ENCODE data around the gene NPY4R.
"Not testable (repeated sequence)": the region's sequence is repeated elsewhere in the genome, so short reads cannot be mapped to it uniquely, and the experiment has no call there.

NPY4R gene

DNA sequence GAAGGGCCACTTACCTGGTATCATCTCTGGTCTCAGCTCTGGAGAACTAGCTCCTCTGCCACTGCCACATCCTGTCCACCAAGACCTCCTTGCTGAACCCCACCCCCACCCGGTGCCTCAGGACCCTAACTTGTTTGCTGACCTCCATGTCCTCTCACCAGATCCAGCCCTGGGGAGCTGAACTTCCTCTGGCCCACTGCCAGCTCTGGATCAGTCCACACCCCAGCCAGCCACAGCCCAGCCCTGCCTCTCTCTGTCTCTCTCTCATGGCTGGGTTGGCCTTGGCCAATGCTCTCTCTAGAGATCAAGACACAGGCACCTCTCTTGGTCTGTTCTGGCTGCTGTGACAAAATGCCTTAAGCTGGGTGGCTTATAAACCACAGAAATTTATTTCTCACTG, 14.4 kb downstream of the NPY4R start:
- DNase-seq, result not testable (repeated sequence)

DNA sequence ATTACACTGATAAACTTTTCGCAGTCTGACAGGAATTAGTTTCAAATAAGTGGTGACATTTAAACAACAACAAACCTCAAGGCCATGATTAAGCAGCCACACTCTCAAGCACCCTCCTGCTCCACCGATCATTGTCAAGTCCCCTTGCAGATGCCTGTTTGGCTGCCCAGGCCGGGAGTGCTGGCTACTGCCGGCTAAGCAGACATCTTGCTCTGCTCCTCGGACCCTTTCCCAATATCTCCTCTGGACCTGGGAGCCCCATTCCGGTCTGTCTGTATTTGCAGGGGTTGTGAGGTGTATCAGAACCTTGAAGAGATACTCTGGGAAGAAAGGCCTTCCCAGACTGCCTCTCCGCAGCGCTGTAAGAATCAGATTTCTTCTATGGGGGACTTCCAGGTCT, 14.9 kb downstream of the NPY4R start:
- DNase-seq, result not testable (repeated sequence)

DNA sequence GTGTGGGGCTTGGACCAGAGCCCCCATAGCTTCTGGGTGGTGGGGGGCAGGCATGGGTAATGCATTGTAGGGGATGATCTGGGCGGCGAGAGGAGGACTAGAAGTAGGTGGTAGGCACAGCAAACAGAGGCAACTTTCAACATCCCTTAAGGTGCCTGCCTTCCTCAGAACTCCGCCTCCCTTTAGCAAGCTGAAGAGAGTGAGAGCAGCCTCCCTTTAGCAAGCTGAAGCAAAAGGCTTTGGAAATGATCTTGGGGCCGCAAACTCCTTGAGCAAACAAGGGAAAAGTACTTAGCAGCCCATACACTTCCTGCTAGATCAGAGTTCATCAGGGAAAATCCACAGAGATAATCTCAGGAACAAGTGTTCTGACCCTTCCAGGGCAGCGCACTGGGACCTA, 18.3 kb downstream of the NPY4R start:
- not testable (repeated sequence) for DNase-seq

DNA sequence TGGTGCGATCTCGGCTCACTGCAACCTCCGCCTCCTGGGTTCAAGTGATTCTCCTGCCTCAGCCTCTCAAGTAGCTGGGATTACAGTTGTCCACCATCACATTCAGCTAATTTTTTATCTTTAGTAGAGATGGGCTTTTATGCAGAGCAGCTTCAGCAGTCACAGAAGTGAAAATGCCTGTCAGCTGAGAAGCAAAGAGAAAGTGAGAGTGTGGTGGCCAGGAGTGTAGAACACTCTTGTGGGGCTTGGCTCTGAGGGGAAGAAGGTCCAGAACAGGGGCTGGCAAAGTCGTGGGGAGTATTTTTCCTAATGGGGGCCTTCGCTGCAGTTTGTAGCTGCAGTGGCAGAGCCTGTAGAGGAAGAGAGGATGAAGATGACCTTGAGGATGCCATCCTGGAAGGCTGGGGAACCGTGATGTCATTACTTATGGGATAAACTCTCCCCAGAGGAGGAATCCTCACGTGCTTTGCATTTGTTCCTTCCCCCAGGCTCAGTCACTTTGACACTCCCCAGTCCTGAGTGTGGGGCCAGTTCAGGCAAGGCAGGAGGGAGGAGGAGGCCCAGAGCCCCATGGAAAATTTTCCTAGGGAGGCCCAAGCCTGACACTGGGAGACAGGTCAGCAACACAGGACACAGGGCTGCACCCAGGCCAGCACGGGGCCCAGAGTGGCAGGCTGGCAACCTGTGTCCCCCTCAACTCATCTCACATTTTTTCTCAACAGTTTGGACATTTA, 20.2 kb downstream of the NPY4R start:
- not testable (repeated sequence) for DNase-seq

DNA sequence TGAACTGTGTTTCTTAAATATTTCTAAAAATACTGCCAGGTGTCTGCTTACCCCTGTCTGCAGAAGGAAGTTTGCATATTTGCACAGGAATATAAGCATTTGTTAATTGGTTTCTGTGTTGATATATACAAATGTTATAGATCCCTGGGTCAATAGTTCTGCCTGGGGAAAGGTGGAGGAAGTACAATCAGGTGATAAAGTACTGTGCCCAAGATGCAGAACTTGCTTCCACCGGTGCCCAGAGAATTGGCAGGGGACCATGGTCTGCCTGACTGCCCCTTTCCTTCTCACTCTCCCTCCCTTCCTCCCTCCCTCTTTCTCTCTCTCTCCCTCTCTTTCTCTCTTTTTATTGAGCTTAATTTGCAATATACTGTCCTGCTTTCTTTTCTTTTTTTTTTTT, 22.3 kb downstream of the NPY4R start:
- not testable (repeated sequence) for DNase-seq

DNA sequence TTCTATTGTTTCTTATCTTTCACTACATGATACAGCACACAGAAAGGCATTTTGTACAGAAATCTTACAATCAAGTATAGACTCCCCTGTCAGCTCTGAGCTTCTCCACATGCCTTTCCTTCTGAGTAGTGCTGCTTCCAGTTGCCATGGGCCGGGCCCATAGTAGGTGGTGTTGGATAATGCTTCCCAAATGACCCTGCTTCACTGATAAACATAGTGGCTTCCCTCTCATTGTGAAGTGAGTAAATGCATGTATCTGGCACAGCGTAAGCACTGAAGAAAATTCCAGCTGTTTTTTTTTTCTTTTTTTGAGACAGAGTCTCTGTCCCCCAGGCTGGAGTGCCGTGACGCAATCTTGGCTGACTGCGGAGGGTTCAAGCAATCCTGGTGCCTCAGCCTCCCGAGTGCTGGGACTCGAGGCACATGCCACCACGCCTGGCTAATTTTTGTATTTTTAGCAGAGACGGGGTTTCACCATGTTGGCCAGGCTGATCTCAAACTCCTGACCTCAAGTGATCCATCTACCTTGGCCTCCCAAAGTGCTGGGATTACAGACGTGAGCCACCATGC, 23.0 kb downstream of the NPY4R start:
- DNase-seq, result not testable (repeated sequence)

DNA sequence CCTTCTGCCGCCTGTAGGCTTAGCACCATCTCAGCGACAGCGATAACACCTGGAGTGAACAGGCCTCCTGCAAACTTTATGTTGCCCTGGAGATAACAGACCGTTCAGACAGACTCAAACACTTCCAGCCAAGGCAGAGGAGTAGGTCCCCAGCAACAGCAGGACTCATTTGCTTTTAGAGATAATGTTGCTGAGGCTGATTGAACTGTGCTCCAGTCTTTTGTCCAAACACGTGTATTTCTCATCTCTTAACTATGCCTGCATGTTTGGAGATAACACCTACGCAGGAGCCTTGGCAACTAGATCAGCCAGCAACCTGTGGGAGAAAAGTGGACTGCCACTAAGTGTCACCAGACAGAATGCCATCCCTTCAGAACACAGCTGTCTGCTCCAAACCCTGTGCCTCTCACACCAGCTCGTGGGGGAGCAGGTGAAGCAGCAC, 23.9 kb downstream of the NPY4R start:
- DNase-seq, result not testable (repeated sequence)

DNA sequence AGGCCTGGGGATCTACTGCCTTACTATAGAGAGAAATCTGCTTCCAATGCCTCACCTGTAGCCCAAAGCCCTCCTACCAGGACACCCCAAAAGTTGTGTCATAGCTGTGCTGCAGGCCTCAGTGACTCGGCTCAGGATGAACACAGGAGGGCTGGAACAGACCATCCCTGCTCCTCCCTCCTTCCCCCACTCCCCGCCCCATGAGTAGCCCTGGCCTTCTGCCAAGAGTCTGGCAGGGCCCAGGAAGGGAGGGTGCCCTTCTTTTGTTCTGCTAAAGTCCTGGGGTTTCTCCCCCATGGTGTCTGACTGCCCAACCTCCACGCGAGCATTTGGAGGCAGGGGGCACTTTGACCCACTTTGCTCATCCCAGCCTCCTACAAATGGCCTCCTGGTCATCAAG, 24.8 kb downstream of the NPY4R start:
- not testable (repeated sequence) for DNase-seq

DNA sequence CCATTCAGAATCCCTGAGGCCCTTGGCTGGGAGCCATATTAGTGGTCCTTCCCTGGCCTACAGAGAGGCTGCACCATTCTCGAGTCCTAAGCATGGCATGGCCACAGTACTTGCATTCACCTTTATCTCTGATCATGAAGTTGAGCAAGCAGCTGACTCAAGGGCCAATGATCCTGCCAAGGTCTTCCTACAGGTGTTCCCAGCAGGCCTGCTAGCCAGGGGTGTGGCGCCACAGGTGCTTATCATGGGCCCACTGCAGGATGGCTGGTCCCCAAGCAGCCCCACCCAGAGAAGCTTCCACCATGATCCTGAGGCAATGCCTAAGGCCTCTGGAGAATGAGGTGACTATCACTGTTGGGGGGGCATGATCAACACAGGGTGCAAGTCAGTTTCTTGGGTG, 42.2 kb downstream of the NPY4R start:
- not testable (repeated sequence) for DNase-seq

GRCh38 chr10:46419570-46420379, 46.0 kb downstream of the NPY4R start:
- not testable (repeated sequence) for DNase-seq

GRCh38 chr10:46418283-46418682, 47.5 kb downstream of the NPY4R start:
- not testable (repeated sequence) for DNase-seq

DNA sequence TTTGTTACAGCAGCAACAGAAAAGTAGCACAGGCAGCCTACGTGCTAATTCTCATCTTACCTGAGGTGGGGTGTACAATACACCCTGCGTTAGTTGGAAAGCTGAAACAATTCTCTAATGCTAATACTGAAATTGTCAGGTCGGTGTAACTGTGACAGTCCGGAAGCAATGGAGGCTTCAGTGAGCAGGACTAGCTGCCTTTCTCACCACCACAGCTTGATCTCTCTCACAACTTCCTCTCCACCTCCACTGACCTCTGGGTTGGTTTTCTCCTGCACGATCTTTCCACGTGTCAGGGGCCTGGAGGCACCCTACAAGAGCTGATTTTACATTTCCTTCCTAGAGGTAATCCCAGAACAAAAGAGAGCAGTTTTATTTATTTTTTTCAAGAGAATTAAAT, 50.5 kb downstream of the NPY4R start:
- DNase-seq, result not testable (repeated sequence)

- DNase-seq, result not testable (repeated sequence)
These were observed 53.1 kb downstream of the NPY4R start for GRCh38 chr10:46412665-46413064.

DNA sequence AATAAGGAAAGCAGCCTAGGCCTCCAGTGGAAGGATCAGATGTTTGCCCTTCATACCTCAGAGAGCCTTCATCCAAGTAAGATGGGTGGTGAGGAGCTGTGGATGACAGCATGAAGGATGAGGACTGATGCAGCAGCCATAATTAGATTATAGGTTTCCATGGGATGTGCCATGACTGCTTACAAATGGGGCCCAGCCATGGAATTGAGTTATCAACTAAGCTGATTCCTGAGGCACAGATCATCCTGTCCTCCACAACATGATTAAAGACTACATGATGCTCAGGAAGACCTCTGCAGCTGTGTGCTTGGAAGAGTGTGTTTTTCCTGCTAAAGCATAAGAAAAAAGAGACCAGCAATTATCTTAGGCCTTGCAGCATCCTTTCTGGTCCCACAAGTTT, 54.6 kb downstream of the NPY4R start:
- DNase-seq, result not testable (repeated sequence)
